HTERT RPE-1 (cell line): ENCODE measurements around the gene HP.
"Not testable (repeated sequence)": the region's sequence is repeated elsewhere in the genome, so short reads cannot be mapped to it uniquely, and the experiment has no call there.

Experiments
- in situ Hi-C: fragments of 300-500 bp; cut with MboI; formaldehyde crosslinking; loops from 4 replicates; pipeline ENCODE4 v1.14.3; 2020; ENCODE audit warnings: low sequenced_read_pairs

Gene HP

GRCh38 chr16:72042157-72042660, 12.1 kb upstream of the HP start:
- in situ Hi-C loops, result no loop called here

GRCh38 chr16:72043058-72043457, 11.2 kb upstream of the HP start:
- in situ Hi-C loops, result no loop called here

GRCh38 chr16:72043539-72043938, 10.8 kb upstream of the HP start:
- in situ Hi-C loops, result no loop called here

GRCh38 chr16:72044296-72044695, 10.0 kb upstream of the HP start:
- in situ Hi-C loops, result no loop called here

- in situ Hi-C loops, result no loop called here
Observed at GRCh38 chr16:72044825-72045359, 9.4 kb upstream of the HP start.

GRCh38 chr16:72049110-72049509, 5.2 kb upstream of the HP start:
- in situ Hi-C loops, result no loop called here

GRCh38 chr16:72050769-72051464, 3.4 kb upstream of the HP start:
- in situ Hi-C loops, result no loop called here

- in situ Hi-C loops, result no loop called here
Observed at GRCh38 chr16:72051818-72052217, 2.5 kb upstream of the HP start.

- in situ Hi-C loops, result no loop called here
Observed at GRCh38 chr16:72055911-72056310, 1.6 kb downstream of the HP start.

GRCh38 chr16:72057313-72057712, 3.0 kb downstream of the HP start:
- in situ Hi-C loops, result not testable (repeated sequence)

- in situ Hi-C loops, result not testable (repeated sequence)
Observed at GRCh38 chr16:72059060-72059459, 4.8 kb downstream of the HP start.

GRCh38 chr16:72060405-72060804, 6.1 kb downstream of the HP start:
- in situ Hi-C loops, result no loop called here

GRCh38 chr16:72061564-72061963, 7.3 kb downstream of the HP start:
- in situ Hi-C loops, result no loop called here

- in situ Hi-C loops, result no loop called here
Observed at GRCh38 chr16:72064361-72064894, 10.1 kb downstream of the HP start.

GRCh38 chr16:72066747-72067146, 12.4 kb downstream of the HP start:
- in situ Hi-C loops, result no loop called here

- in situ Hi-C loops, result no loop called here
Observed at GRCh38 chr16:72068930-72069329, 14.6 kb downstream of the HP start.

- in situ Hi-C loops, result no loop called here
Observed at GRCh38 chr16:72072514-72073342, 18.4 kb downstream of the HP start.

GRCh38 chr16:72073560-72074230, 19.4 kb downstream of the HP start:
- in situ Hi-C loops, result no loop called here

- in situ Hi-C loops, result not testable (repeated sequence)
Observed at GRCh38 chr16:72075067-72075466, 20.8 kb downstream of the HP start.

- in situ Hi-C loops, result not testable (repeated sequence)
Observed at GRCh38 chr16:72076991-72077706, 22.8 kb downstream of the HP start.
